HG03558 (cell line): ENCODE data around the gene CABCOCO1.
A peak's percentile ranks its signal among the peaks of the same experiment; 100 is the strongest.
"Not testable (repeated sequence)": the region's sequence is repeated elsewhere in the genome, so short reads cannot be mapped to it uniquely, and the experiment has no call there.

Experiments
- ATAC-seq: cut with Tn5 transposase; IDR thresholded peaks from one replicate; pipeline ENCODE4 v1.9.1; 2021; ENCODE audit warnings: moderate number of reproducible peaks; ENCODE audit not compliant: unreplicated experiment; ENCODE audit errors: extremely low read depth

The CABCOCO1 gene

DNA sequence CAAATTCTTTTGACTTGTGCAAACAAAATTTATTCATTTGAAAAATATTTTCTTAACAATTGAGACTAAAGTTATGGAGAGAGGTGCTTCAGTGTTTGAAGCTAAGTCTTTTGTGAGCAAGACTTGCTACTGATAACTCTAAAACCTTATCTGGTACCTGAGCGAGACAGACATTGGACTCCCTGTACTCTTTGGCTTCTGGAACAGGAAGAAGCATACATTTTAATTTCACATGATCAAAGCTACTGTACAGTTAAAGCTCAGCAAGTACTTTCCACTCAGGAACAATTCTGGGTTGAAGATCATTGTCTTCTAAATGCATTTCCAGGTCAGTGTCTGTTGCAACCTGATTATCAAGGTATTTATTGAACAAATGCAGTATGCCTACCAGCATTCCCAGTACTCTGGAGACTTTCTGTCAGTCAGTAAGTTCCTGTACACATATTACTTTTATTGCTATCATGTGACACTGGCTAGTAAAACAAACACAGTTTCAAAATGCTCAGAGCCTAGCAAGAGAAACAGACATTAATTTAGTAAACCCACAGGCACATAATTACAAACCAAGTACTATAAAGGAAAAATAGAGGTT is 42.4 kb downstream of the CABCOCO1 start:
- no peak for ATAC-seq

DNA sequence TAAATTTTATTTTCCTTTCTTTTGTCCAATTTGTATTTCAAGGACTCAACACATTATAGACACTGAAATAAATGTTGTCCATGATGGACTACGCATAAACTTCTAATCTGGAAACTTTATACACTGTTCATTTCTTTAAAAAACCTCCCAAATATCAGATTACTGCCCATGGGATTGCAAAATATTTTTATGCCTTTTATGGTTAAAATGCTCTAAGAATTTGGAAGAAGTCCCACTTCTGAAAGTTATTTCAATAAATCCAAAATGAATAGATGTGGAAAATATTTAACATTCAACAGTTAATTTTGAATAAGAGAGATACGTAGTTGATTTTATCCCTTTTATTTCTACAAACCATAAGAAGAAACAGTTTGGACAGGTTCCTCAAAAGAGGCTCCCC is 46.1 kb downstream of the CABCOCO1 start:
- no peak for ATAC-seq

DNA sequence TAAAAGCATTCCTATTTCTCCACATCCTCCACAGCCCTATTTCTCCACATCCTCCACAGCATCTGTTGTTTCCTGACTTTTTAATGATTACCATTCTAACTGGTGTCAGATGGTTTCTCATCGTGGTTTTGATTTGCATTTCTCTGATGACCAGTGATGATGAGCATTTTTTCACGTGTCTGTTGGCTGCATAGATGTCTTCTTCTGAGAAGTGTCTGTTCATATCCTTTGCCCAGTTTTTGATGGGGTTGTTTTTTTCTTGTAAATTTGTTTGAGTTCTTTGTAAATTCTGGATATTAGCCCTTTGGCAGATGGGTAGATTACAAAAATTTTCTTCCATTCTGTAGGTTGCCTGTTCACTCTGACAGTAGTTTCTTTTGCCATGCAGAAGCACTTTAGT is 49.4 kb downstream of the CABCOCO1 start:
- not testable (repeated sequence) for ATAC-seq

DNA sequence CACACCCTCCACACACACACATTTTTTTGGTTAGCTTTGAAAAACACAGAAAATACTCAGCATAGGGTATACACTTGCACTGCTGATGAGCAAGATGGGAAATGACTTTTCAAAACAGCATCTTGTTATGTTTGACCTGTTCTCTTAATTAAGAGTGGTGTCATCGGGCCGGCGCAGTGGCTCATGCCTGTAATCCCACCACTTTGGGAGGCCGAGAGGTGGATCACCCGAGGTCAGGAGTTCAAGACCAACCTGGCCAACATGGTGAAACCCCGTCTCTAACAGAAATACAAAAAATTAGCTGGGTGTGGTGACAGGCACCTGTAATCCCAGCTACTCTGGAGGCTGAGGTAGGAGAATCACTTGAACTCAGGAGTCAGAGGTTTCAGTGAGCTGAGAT is 56.7 kb downstream of the CABCOCO1 start:
- not testable (repeated sequence) for ATAC-seq

DNA sequence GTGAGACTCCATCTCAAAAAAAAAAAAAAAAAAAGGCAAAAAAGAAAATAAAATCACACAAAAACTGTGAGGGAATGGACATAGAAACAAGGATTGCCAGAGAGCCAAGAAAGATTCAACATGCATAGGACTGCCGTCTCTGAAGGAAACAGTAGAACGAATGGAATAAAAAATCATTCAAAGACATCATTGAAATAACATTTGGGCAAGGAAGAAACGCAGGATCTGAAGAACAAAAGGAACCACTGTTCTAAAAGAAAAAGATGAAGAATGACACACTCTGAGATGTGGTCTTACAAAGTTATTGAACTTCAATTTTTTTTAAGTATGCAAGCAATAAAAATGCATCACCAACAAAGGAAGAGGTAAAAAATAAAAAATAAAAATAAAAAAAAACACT is 57.2 kb downstream of the CABCOCO1 start:
- ATAC-seq = no peak

DNA sequence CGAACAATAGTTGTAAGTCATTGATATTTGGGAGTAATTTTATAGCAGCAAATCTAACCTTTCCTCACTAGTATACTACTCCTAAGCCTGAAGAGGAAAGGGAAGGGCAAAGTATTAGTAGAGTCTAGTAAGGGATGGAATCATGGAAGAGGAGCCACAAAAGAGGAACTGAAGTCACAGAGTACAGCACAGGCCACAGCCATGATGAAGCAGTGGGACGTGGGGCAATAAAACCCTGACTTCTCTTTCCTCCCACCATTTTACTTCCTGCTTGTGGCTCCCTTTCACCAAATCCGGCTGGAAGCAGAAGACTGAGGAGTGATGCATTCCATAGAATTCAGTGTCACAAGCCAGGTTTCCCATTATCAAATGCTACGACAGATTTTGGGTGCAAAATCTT is 58.7 kb downstream of the CABCOCO1 start:
- no peak for ATAC-seq

DNA sequence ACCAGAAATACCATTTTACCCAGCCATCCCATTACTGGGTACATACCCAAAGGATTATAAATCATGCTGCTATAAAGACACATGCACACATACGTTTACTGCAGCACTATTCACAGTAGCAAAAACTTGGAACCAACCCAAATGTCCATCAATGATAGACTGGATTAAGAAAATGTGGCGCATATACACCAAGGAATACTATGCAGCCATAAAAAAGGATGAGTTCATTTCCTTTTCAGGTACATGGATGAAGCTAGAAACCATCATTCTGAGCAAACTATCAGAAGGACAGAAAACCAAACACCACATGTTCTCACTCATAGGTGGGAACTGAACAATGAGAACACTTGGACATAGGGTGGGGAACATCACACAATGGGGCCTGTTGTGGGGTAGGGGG is 62.5 kb downstream of the CABCOCO1 start:
- ATAC-seq = not testable (repeated sequence)

DNA sequence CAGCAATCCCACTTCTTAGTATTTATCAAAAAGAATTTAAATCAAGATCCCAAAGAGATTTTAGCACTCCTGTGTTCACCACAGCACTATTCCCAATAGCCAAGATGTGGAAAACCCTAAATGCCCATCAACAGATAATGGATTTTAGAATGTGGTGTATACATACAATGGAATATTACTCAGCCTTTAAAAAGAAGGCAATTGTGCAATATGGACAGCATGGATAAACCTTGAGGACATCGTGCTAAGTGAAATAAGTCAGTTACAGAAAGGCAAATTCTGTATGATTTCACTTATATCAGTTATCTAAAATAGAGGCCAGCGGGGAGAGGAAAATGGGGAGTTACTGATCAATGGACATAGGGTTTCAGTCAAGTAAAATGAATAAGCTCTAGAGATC is 66.9 kb downstream of the CABCOCO1 start:
- ATAC-seq = no peak

DNA sequence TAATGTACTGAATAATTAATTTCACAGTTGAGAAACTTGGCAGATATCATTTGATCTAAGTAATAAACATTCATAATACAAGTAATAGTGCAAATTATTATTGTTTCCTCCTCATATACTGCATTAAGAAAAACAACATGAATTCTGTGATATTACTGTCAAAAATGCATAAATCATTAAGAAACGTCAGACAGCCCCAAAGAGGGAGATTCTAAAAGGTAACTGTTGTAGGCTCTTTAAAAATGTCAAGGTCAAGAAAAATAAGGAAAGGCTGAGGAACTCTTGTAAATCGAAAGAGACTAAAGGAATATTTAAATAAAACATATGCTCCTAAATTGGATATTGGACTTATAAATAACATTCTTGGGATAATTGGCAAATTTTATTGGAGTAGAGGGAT is 67.9 kb downstream of the CABCOCO1 start:
- no peak for ATAC-seq

DNA sequence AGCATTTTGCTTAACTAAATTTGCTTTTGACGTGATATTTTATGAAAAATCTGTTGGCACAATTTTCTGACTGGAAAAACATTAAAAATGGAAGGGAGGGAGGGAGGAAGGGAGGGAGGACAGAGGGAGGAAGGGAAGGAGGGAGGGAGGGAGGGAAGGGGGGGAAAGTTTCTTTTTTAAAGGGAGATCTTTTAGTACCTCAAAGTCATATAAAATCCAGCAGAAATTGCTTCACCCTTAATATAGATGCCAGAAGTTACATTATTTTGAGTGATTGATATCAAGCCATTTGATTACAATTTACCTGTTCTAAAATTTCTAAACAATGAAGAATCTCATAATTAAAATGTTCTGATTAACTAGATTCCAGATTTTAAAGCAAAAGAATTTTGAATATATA is 68.9 kb downstream of the CABCOCO1 start:
- no peak for ATAC-seq

DNA sequence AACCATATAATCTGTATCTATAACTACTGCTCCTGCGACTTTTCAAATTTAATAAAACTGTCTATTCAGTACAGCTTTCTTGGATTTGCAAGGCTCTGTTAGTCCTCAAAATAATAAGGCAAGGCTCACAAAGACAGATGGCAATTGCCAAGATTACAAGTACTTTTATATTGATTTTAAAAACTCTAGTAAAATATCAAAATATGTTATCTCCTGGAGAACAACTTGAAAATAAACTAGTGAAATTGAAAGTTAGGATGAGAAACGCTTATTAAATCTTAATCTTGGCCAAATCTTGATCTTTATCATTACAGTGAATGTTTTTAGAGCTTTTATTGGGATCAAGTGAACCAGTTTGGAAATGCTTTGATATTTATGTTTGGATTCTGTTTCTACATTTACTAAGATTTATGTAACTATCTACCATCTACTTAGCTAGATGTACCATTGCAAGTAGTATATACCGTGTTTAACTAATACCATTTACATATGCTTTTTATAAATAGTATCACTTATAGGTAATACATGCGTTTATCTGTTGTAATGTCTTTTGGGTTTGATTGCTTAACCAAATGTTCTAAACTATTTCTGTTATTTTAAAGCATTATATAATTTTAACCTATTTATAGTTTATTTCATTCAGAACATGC is 70.0 kb downstream of the CABCOCO1 start:
- ATAC-seq = no peak

DNA sequence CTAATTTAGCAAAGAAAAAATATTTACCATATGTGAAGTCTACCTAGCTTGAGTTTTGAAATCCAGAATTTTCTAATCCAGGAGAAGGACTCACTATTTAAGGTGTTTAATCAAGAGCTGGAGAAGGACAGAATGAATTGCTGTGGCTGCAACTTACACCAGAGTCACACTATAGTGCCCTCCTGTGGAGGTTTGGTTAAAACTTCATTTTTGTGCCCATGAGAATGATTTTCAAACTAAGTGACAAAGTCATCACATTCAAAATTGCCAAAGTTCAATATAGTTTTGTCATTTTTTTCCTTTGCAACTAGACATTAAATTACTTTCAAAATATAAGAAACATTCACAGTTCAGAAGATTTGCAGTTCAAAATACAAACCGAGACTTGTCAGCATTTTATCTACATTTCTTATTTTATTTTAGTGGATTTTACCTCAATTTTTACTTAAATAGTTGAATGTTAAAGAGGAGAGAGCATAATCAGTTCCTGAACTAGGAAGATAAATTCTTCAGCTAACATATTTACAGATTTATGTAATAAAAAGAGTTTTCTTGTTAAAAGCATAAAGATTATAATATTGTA is 70.7 kb downstream of the CABCOCO1 start:
- ATAC-seq = no peak

DNA sequence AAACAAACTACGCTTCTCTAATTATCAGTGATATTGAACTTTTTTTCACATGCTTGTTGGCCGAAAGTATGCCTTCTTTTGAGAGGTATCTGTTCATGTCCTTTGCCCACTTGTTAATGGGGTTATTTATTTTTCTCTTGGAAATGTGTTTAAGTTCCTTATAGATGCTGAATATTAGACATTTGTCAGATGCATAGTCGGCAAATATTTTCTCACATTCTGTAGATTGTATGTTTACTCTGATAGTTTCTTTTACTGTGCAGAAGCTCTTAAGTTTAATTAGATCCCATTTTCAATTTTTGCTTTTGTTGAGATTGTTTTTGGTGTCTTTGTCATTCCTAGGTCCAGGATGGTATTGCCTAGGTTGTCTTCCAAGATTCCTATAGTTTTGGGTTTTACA is 73.2 kb downstream of the CABCOCO1 start:
- ATAC-seq = no peak

DNA sequence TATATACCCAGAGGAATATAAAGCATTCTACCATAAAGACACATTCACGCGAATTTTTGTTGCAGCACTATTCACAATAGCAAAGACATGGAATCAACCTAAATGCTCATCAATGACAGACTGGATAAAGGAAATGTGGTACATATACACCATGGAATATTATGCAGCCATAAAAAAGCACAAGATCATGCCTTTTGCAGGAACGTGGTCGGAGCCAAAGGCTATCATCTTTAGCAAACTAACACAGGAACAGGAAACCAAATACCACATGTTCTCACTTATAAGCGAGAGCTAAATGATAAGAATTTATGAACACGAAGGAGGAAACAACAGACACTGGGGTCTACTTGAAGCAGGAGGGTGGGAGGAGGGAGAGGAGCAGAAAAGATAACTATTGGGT is 74.7 kb downstream of the CABCOCO1 start:
- not testable (repeated sequence) for ATAC-seq

DNA sequence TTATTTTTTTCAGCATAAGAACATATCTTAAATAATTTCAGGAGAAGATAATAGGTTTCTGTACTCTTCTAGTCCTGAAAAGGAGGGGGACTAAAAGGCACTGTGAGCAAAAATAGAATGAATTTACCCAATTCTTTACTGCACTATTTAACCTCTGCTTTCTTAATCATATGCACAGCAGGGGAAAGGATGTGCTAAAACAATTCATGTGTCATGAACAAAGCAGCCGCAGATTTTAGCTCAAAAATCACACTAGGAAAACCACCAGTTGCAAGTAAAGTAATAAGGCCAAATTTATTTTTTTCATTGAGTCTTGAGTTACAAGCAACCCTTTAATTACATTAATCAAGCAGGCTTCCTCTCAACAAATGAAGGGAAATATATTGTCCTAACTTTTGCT is 80.1 kb downstream of the CABCOCO1 start:
- ATAC-seq = no peak

DNA sequence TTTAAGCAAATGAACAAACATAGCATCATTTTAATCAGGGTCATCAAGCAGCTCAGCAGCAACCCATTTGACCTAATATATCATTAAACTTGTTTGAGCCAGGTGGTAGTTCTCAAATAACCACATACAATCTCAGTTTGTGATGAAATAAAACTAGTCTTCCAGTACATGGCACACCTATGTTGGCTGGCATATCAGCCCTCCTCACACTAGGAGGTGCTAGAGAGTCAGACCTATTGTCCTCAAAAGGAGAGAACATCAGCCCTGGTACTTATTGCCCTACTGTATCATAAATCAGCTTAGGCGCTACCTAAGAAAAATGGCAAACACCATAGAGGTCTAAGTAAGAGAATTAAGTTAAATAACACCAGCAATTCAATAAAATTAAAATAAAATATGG is 81.7 kb downstream of the CABCOCO1 start:
- ATAC-seq = no peak

DNA sequence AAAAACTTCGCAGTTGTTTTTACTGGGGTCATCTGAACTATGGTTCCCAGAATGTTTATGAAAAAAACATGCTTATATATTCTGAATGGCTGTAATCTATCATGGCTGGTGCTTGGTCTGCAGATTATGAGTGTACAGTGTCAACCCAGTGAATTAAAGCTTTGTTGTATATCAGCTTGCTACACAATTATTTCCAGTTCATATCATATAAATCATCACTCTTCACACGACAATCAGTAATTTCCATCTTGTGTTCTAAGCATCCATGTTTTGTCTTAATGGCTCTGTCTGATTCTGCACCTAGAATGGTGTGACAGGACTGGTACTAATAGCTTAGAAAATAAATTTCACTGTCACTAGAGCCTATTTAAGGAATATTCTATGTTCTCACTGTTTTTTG is 83.6 kb downstream of the CABCOCO1 start:
- ATAC-seq = no peak

DNA sequence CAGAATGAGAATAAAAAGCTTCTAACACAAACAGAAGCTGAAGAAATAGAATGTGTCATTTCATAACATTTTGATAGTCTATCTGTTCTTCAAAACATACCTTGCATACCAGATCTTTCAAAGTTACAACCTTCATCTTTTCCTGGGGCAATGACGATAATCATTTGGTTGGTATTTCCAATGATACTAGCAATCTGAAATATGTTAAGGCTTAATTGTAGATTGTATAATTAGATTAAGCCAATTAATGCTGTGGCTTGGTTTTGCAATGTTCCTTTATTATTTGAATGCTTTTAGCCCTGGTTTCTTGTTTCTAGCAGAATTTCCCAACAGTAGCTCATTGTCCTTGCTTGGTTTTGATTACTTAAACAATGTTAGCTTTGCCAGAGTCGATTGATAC is 84.6 kb downstream of the CABCOCO1 start:
- no peak for ATAC-seq

DNA sequence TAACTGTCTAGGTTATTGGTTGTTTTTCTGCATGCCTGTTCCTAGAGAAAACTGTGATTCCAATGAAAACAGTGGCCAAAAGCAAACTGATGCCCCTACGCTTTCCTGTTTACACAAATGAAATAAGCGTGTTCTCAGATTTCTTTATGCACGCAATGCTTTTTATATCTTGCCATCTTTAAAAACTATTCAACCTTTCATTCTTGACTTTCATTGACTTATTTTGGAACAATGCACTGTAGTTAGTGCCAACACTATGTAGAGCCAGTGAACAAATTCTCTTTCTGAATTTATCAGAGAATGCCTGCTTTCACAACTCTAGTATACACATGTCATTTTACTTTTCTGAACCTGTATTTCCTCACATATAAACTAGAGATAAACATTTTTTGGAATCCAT is 86.6 kb downstream of the CABCOCO1 start:
- no peak for ATAC-seq

DNA sequence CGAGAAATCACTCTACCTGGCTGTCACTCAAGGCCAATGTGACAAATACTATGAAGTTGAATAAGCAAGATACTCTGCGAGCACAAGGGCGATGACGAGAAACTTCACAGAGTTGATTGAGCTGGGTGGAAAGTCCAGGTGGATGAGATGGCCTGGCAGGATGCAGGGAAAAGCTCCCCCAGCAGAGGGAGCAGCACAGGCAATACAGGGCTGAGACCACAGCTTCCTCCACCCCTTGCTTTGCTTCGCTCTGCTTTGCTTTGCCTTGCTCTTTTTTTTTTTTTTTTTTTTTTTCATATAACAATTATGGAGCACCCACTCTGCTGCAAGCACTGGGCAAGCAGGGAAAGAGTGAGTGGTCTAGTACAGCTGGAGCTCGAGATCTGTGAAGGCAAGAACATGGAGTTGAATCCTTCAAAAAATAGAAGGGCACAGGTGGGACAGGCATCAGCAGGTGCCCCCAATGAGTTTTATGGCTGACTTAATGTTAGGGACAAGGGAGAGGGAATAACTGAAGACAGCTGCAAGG is 88.3 kb downstream of the CABCOCO1 start:
- ATAC-seq = peak; percentile 71

DNA sequence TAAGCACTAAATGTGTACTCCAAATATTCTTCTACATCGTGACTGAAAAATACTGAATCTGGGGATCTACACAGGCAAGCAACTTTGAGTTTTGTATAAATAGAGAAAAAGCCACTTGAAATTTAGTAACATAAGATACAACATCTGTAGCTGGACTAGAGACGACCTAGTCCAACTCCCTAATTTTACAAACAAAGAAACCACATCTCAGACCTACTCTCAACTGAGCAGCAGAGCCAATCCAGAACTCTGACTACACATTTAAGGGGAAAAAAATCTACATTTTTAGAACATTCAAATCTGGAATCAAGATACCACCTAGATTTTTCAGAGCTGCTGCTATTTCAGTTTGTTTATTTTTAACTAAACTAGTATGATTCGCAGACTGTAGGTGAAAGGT is 88.9 kb downstream of the CABCOCO1 start:
- ATAC-seq = no peak
